Panc1 (cell line): ENCODE results near the gene PARVG.

Experiments used
- POLR2AphosphoS5 ChIP-seq: IDR thresholded peaks from 2 replicates; pipeline ENCODE4 v1.6.1; 2012; ENCODE audit warnings: mild to moderate bottlenecking, low read depth, low read length, moderate library complexity
- REST ChIP-seq, 2 experiments: IDR thresholded peaks; 2 replicates each; pipeline ENCODE4 v1.6.1; 2011 to 2012; ENCODE audit warnings: low read depth in 2 of 2, control low read depth in 1 of 2, low read length in 1 of 2, mild to moderate bottlenecking in 1 of 2, moderate library complexity in 1 of 2; ENCODE audit not compliant: insufficient read depth in 1 of 2
- SIN3A ChIP-seq: IDR thresholded peaks from 2 replicates; pipeline ENCODE4 v1.6.1; 2012; ENCODE audit warnings: low read depth, mild to moderate bottlenecking, low read length, moderate library complexity, borderline replicate concordance; ENCODE audit not compliant: insufficient read depth
- TCF7L2 ChIP-seq: IDR thresholded peaks from 2 replicates; pipeline ENCODE4 v1.6.1; 2011; ENCODE audit warnings: mild to moderate bottlenecking, low read depth, low read length, inconsistent platforms
- TF ChIP-seq, protein P1 (sequence below): fragments of 450-650 bp; IDR thresholded peaks from 2 replicates; pipeline ENCODE4 v1.5.1; 2017; ENCODE audit warnings: mild to moderate bottlenecking

GRCh38 chr22:44183287-44183588 lies 2.5 kb downstream of the PARVG start:
- TF ChIP-seq POLR2AphosphoS5 (no peak), REST (IDR thresholded peaks at IDR 0.05; ENCODE audit: insufficient read depth in 1 of 2, low read depth in 2 of 2, low read length in 1 of 2) (no peak), SIN3A (no peak), TCF7L2 (no peak)
- TF ChIP-seq, protein P1, sequence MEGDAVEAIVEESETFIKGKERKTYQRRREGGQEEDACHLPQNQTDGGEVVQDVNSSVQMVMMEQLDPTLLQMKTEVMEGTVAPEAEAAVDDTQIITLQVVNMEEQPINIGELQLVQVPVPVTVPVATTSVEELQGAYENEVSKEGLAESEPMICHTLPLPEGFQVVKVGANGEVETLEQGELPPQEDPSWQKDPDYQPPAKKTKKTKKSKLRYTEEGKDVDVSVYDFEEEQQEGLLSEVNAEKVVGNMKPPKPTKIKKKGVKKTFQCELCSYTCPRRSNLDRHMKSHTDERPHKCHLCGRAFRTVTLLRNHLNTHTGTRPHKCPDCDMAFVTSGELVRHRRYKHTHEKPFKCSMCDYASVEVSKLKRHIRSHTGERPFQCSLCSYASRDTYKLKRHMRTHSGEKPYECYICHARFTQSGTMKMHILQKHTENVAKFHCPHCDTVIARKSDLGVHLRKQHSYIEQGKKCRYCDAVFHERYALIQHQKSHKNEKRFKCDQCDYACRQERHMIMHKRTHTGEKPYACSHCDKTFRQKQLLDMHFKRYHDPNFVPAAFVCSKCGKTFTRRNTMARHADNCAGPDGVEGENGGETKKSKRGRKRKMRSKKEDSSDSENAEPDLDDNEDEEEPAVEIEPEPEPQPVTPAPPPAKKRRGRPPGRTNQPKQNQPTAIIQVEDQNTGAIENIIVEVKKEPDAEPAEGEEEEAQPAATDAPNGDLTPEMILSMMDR = no peak
